WTC11 (cell line): ENCODE measurements around the gene CFAP57. TPM values are rescaled to one million over a fixed set of nuclear protein-coding genes. Genes with fewer than 3 reads are reported as not detected.
A peak's percentile ranks its signal among the peaks of the same experiment; 100 is the strongest.

Experiments used
- ATF2 ChIP-seq: sonication (generic); formaldehyde crosslinking; IDR thresholded peaks from 2 replicates; pipeline ENCODE4 v1.8.1; 2022; ENCODE audit warnings: low read depth, missing genetic modification reagents, borderline replicate concordance
- ATF3 ChIP-seq: sonication (generic); formaldehyde crosslinking; conservative IDR thresholded peaks from 2 replicates; pipeline ENCODE4 v1.8.1; 2022; ENCODE audit warnings: mild to moderate bottlenecking, missing genetic modification reagents
- ATF6 ChIP-seq: sonication (generic); formaldehyde crosslinking; IDR thresholded peaks from 2 replicates; pipeline ENCODE4 v1.8.1; 2023; ENCODE audit warnings: mild to moderate bottlenecking, missing genetic modification reagents
- ERG ChIP-seq: fragments of 250-450 bp; sonication (Bioruptor Pico); IDR thresholded peaks from 2 replicates; pipeline ENCODE4 v1.8.0; 2021; ENCODE audit warnings: mild to moderate bottlenecking
- ETV6 ChIP-seq: sonication (generic); formaldehyde crosslinking; IDR thresholded peaks from 2 replicates; pipeline ENCODE4 v1.8.1; 2022; ENCODE audit warnings: mild to moderate bottlenecking, missing genetic modification reagents
- FOXK1 ChIP-seq: sonication (generic); formaldehyde crosslinking; IDR thresholded peaks from 2 replicates; pipeline ENCODE4 v1.8.0; 2022; ENCODE audit warnings: mild to moderate bottlenecking, moderate library complexity, missing genetic modification reagents
- GABPB1 ChIP-seq: sonication (generic); formaldehyde crosslinking; IDR thresholded peaks from 2 replicates; pipeline ENCODE4 v1.8.1; 2023; ENCODE audit warnings: mild to moderate bottlenecking, missing genetic modification reagents
- IRF1 ChIP-seq: sonication (generic); formaldehyde crosslinking; IDR thresholded peaks from 2 replicates; pipeline ENCODE4 v1.8.0; 2023; ENCODE audit warnings: missing genetic modification reagents
- IRF2 ChIP-seq: sonication (generic); formaldehyde crosslinking; IDR thresholded peaks from 2 replicates; pipeline ENCODE4 v1.8.0; 2022; ENCODE audit warnings: low read depth, missing genetic modification reagents, borderline replicate concordance
- JAZF1 ChIP-seq: fragments of 250-450 bp; sonication (Bioruptor Pico); IDR thresholded peaks from 2 replicates; pipeline ENCODE4 v1.9.0; 2021; ENCODE audit warnings: moderate library complexity, mild to moderate bottlenecking, inconsistent platforms
- MAX ChIP-seq: sonication (generic); formaldehyde crosslinking; IDR thresholded peaks from 2 replicates; pipeline ENCODE4 v1.8.0; 2022; ENCODE audit warnings: mild to moderate bottlenecking, missing genetic modification reagents
- PREB ChIP-seq: sonication (generic); formaldehyde crosslinking; IDR thresholded peaks from 2 replicates; pipeline ENCODE4 v1.8.1; 2022; ENCODE audit warnings: mild to moderate bottlenecking, missing genetic modification reagents, moderate library complexity, borderline replicate concordance
- RORB ChIP-seq: fragments of 250-450 bp; sonication (Bioruptor Pico); IDR thresholded peaks from 2 replicates; pipeline ENCODE4 v1.9.0; 2021; ENCODE audit warnings: mild to moderate bottlenecking
- SP1 ChIP-seq: sonication (generic); formaldehyde crosslinking; conservative IDR thresholded peaks from 2 replicates; pipeline ENCODE4 v1.8.1; 2022; ENCODE audit warnings: missing genetic modification reagents
- TP53 ChIP-seq: sonication (generic); formaldehyde crosslinking; IDR thresholded peaks from 2 replicates; pipeline ENCODE4 v1.8.1; 2023; ENCODE audit warnings: mild to moderate bottlenecking, missing genetic modification reagents
- USF2 ChIP-seq: sonication (generic); formaldehyde crosslinking; IDR thresholded peaks from 2 replicates; pipeline ENCODE4 v1.8.1; 2023; ENCODE audit warnings: mild to moderate bottlenecking, missing genetic modification reagents, moderate library complexity
- ZNF263 ChIP-seq: sonication (generic); formaldehyde crosslinking; IDR thresholded peaks from 2 replicates; pipeline ENCODE4 v1.8.1; 2022; ENCODE audit warnings: low read depth, mild to moderate bottlenecking, moderate library complexity, missing genetic modification reagents
- ZNF396 ChIP-seq: fragments of 250-450 bp; sonication (Bioruptor Pico); IDR thresholded peaks from 2 replicates; pipeline ENCODE4 v1.8.0; 2021; ENCODE audit warnings: mild to moderate bottlenecking, moderate library complexity, borderline replicate concordance
- ZNF512 ChIP-seq: sonication (generic); formaldehyde crosslinking; IDR thresholded peaks from 2 replicates; pipeline ENCODE4 v1.8.1; 2022; ENCODE audit warnings: missing genetic modification reagents, borderline replicate concordance
- ZSCAN18 ChIP-seq: fragments of 250-450 bp; sonication (Bioruptor Pico); IDR thresholded peaks from 2 replicates; pipeline ENCODE4 v2.1.2; 2022; ENCODE audit warnings: mild to moderate bottlenecking, moderate library complexity
- total RNA-seq: library from RNA; stranded (reverse); gene quantifications from 3 replicates; pipeline ENCODE4 v1.2.3, GENCODE V29; 2021

Gene CFAP57
- total RNA-seq, 1 experiment from 2014 or later: 0.42 TPM

- TF ChIP-seq ATF3 (CRISPR knock-in tag): no peak
- TF ChIP-seq ERG: no peak
- TF ChIP-seq FOXK1 (CRISPR knock-in tag): peak; percentile 69; the same call in 1 of the 2 replicates
- TF ChIP-seq IRF2 (CRISPR knock-in tag): no peak
- TF ChIP-seq ATF2: no peak
- TF ChIP-seq USF2 (CRISPR knock-in tag): peak; percentile 55
- TF ChIP-seq IRF1 (CRISPR knock-in tag): no peak
- peak; percentile 59 for TF ChIP-seq MAX
- TF ChIP-seq TP53 (CRISPR knock-in tag): peak; percentile 81; the same call in 1 of the 2 replicates
- no peak for TF ChIP-seq PREB (CRISPR knock-in tag)
- peak; percentile 89 for TF ChIP-seq SP1 (CRISPR knock-in tag)
- no peak for TF ChIP-seq JAZF1 (CRISPR knock-in tag)
- no peak for TF ChIP-seq RORB (CRISPR knock-in tag)
- TF ChIP-seq ETV6 (CRISPR knock-in tag): peak; percentile 59; the same call in 1 of the 2 replicates
- TF ChIP-seq GABPB1 (CRISPR knock-in tag): no peak
- no peak for TF ChIP-seq ZNF396 (CRISPR knock-in tag)
- no peak for TF ChIP-seq ATF6 (CRISPR knock-in tag)
- no peak for TF ChIP-seq ZNF512
- no peak for TF ChIP-seq ZSCAN18 (CRISPR knock-in tag)
- TF ChIP-seq ZNF263 (CRISPR knock-in tag): no peak
Observed at GRCh38 chr1:43147625-43148327, 24.4 kb upstream of the CFAP57 start (continued).
